H4 (cell line): ENCODE results near the gene NCKIPSD. TPM values are rescaled to one million over a fixed set of nuclear protein-coding genes. Genes with fewer than 3 reads are reported as not detected.

Experiments
- DNase-seq: peaks from one replicate; pipeline ENCODE4 v3.0.0-alpha.2; 2015; ENCODE audit warnings: low spot score
- total RNA-seq: library from RNA; depleted of rRNA; stranded (reverse); fragments of >200 nt; shearing (Covaris generic); gene quantifications from 2 replicates; pipeline ENCODE4 v1.2.3, GENCODE V29; 2014

NCKIPSD gene
- total RNA-seq, 1 experiment from 2014 or later, result 8.8 TPM

- DNase-seq, result no peak
Measured at GRCh38 chr3:48647714-48648113, 38.0 kb downstream of the NCKIPSD start.

GRCh38 chr3:48644898-48645760, 40.6 kb downstream of the NCKIPSD start:
- no peak for DNase-seq

GRCh38 chr3:48642605-48643004, 43.1 kb downstream of the NCKIPSD start:
- no peak for DNase-seq

- no peak for DNase-seq
Measured at GRCh38 chr3:48641396-48641795, 44.3 kb downstream of the NCKIPSD start.

- DNase-seq, result no peak
Measured at GRCh38 chr3:48639944-48640606, 45.6 kb downstream of the NCKIPSD start.

- DNase-seq, result no peak
Measured at GRCh38 chr3:48637305-48637704, 48.4 kb downstream of the NCKIPSD start.

GRCh38 chr3:48636149-48636655, 49.5 kb downstream of the NCKIPSD start:
- no peak for DNase-seq

- peak; percentile 84 for DNase-seq
Measured at GRCh38 chr3:48635222-48636021, 50.3 kb downstream of the NCKIPSD start, which contains the start of gene SLC26A6. Gene SLC26A6, minus strand, starts transcription at chr3:48635461. Its CDS starts 68 bp downstream, at chr3:48635393.

GRCh38 chr3:48634661-48635221, 51.0 kb downstream of the NCKIPSD start:
- DNase-seq, result peak; percentile 13

- no peak for DNase-seq
Measured at GRCh38 chr3:48633743-48634142, 52.0 kb downstream of the NCKIPSD start.

- DNase-seq, result no peak
Measured at GRCh38 chr3:48633256-48633655, 52.5 kb downstream of the NCKIPSD start.

GRCh38 chr3:48631516-48632448, 53.9 kb downstream of the NCKIPSD start:
- no peak for DNase-seq

GRCh38 chr3:48630833-48631232, 54.9 kb downstream of the NCKIPSD start:
- no peak for DNase-seq

- no peak for DNase-seq
Measured at GRCh38 chr3:48630407-48630806, 55.3 kb downstream of the NCKIPSD start.

GRCh38 chr3:48629894-48630293, 55.8 kb downstream of the NCKIPSD start:
- DNase-seq, result no peak

- DNase-seq, result no peak
Measured at GRCh38 chr3:48628277-48629017, 57.3 kb downstream of the NCKIPSD start.

- no peak for DNase-seq
Measured at GRCh38 chr3:48625600-48625999, 60.1 kb downstream of the NCKIPSD start.

GRCh38 chr3:48624767-48625166, 60.9 kb downstream of the NCKIPSD start:
- no peak for DNase-seq

- DNase-seq, result no peak
Measured at GRCh38 chr3:48623851-48624547, 61.7 kb downstream of the NCKIPSD start.
